ENCODE results near the gene SOX5.

- no peak for TF ChIP-seq CTCF (conservative IDR thresholded peaks at IDR 0.05; ENCODE audit: low read length)
- no peak for TF ChIP-seq EZH2phosphoT487 (IDR thresholded peaks at IDR 0.05; ENCODE audit: borderline replicate concordance)
Measured at GRCh38 chr12:23851602-23852001, 97.9 kb downstream of the SOX5 start.
